Measurements from ENCODE around the gene UEVLD. TPM values are rescaled to one million over a fixed set of nuclear protein-coding genes. Genes with fewer than 3 reads are reported as not detected.

Gene UEVLD
- total RNA-seq, 1 donor from 2014 or later = 42.0 TPM

- no peak for TF ChIP-seq CTCF (IDR thresholded peaks at IDR 0.05; ENCODE audit: insufficient read depth, low read length, poor library complexity, severe bottlenecking)
- no peak overlapping the region for H3K4me3 ChIP-seq (ENCODE audit: low read depth, low read length)
- no peaks in the 10 kb centered on the region for H3K27me3 ChIP-seq (ENCODE audit: control insufficient read depth, insufficient read depth, low read length)
- no peaks in the 10 kb centered on the region for H3K36me3 ChIP-seq (ENCODE audit: control insufficient read depth, insufficient read depth, low read length)
- DNase-seq (ENCODE audit: low read depth) = no peak
Observed at GRCh38 chr11:18623707-18624106, 35.2 kb upstream of the UEVLD start.

GRCh38 chr11:18618342-18619025 is 29.9 kb upstream of the UEVLD start:
- H3K27me3 ChIP-seq (ENCODE audit: control insufficient read depth, insufficient read depth, low read length) = no peaks in the 10 kb centered on the region
- no peak for DNase-seq (ENCODE audit: low read depth)
- no peak for TF ChIP-seq CTCF (IDR thresholded peaks at IDR 0.05; ENCODE audit: insufficient read depth, low read length, poor library complexity, severe bottlenecking)
- H3K36me3 ChIP-seq (ENCODE audit: control insufficient read depth, insufficient read depth, low read length) = no peaks in the 10 kb centered on the region
- no peak overlapping the region for H3K4me3 ChIP-seq (ENCODE audit: low read depth, low read length)

- Histone ChIP-seq H3K27me3 (ENCODE audit: control insufficient read depth, insufficient read depth, low read length) (no peaks in the 10 kb centered on the region), H3K36me3 (ENCODE audit: control insufficient read depth, insufficient read depth, low read length) (no peaks in the 10 kb centered on the region), H3K4me3 (ENCODE audit: low read depth, low read length) (no peak overlapping the region)
- no peak for DNase-seq (ENCODE audit: low read depth)
- no peak for TF ChIP-seq CTCF (IDR thresholded peaks at IDR 0.05; ENCODE audit: insufficient read depth, low read length, poor library complexity, severe bottlenecking)
Observed at GRCh38 chr11:18617688-18618341, 29.3 kb upstream of the UEVLD start.

- Histone ChIP-seq H3K36me3 (ENCODE audit: control insufficient read depth, insufficient read depth, low read length) (no peaks in the 10 kb centered on the region), H3K27me3 (ENCODE audit: control insufficient read depth, insufficient read depth, low read length) (no peaks in the 10 kb centered on the region), H3K4me3 (ENCODE audit: low read depth, low read length) (no peak overlapping the region)
- TF ChIP-seq CTCF (IDR thresholded peaks at IDR 0.05; ENCODE audit: insufficient read depth, low read length, poor library complexity, severe bottlenecking) = no peak
- no peak for DNase-seq (ENCODE audit: low read depth)
Observed at GRCh38 chr11:18615628-18616392, 27.3 kb upstream of the UEVLD start.

GRCh38 chr11:18614667-18615066 is 26.1 kb upstream of the UEVLD start:
- H3K36me3 ChIP-seq (ENCODE audit: control insufficient read depth, insufficient read depth, low read length) = no peaks in the 10 kb centered on the region
- no peaks in the 10 kb centered on the region for H3K27me3 ChIP-seq (ENCODE audit: control insufficient read depth, insufficient read depth, low read length)
- no peak for DNase-seq (ENCODE audit: low read depth)
- no peak overlapping the region for H3K4me3 ChIP-seq (ENCODE audit: low read depth, low read length)
- no peak for TF ChIP-seq CTCF (IDR thresholded peaks at IDR 0.05; ENCODE audit: insufficient read depth, low read length, poor library complexity, severe bottlenecking)
